GM21367 (cell line): Measurements from ENCODE around the gene AP1M2.
"Not testable (repeated sequence)": the region's sequence is repeated elsewhere in the genome, so short reads cannot be mapped to it uniquely, and the experiment has no call there.

Experiments used
- ATAC-seq: cut with Tn5 transposase; IDR thresholded peaks from one replicate; pipeline ENCODE4 v1.9.1; 2021; ENCODE audit not compliant: unreplicated experiment

The AP1M2 gene

DNA sequence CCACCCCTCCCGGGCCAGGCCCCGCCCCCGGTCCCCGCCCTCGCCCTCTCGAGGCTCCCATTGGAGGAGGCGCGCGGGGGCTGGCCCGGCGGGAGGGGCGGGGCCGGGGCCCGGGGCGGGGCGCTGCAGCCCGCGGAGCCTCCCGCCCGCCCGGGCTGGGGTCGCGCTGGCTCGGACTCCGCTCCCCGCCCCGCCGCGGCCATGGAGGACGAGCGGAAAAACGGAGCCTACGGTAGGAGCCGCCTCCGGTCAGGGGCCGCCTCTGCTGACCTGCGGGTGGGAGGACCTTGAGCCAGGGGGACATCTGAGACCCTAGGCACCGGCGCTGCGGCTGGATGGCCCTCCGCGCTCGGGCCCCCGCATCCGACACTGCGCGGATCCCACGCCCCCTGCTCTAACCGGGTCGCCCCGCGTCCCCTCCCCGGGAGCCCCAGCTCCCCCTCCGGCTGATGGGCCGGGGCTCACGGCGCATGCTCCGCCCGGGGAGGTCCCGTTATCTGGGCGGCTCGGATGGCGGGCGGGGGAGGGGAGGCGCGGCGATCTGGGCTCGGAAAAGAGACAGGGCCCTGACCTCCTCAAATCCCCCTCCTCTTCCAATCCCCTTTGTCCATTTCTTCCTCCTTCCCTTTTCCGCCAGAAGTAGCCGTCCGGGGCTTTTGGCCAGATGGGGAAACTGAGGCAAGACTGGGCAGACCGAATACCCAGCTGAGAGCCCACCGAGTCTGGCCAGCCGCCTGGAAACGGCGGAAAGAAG, 15.4 kb upstream of the AP1M2 start:
- no peak for ATAC-seq

DNA sequence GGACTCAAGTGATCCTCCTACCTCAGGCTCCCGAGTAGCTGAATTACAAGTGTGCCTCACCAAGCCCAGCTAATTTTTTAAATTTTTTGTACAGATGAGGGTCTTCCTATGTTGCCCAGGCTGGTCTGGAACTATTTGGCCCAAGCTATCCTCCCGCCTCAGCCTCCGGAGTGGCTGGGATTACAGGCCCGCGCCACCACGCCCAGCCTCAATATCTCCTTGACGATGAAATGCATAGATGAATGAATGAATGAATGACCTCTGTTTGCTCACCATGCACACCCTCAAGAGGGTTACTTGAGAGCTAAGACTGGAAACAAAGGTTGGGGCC, 14.9 kb upstream of the AP1M2 start:
- ATAC-seq: no peak

GRCh38 chr19:10600149-10600548, 13.0 kb upstream of the AP1M2 start:
- no peak for ATAC-seq

GRCh38 chr19:10593820-10594637, 6.9 kb upstream of the AP1M2 start:
- ATAC-seq: no peak

DNA sequence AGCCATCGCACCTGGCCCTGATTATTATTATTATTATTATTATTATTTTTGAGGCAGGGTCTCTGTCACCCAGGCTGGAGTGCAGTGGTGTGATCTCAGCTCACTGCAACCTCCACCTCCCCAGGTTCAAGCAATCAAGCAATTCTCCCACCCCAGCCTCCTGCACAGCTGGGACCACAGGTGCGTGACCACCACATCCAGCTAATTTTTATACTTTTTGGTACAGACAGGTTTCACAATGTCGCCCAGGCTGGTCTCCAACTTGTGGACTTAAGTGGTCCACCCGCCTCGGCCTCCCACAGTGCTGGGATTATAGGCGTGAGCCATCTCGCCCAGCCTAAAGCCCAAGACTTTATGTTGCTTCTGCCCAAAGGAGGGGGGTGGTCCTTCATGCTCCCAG, 6.0 kb upstream of the AP1M2 start:
- ATAC-seq: no peak

- ATAC-seq: no peak
These were observed 683 bp upstream of the AP1M2 start for GRCh38 chr19:10587839-10588150.

DNA sequence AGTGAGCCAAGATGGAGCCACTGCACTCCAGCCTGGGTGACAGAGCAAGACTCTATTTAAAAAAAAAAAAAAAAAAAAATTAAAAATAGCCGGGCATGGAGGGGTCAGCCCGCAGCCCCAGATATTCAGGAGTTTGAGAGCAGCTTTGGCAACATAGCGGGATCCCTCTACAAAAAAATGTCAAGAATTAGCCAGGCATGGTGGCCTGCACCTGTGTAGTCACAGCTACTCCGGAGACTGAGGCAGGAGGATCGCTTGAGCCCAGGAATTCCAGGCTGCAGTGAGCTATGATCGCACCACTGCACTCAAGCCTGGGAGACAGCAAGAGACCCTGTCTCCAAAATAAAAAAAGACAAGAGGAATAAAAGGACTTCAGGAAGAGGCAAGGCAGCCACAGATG, 716 bp downstream of the AP1M2 start:
- no peak for ATAC-seq

DNA sequence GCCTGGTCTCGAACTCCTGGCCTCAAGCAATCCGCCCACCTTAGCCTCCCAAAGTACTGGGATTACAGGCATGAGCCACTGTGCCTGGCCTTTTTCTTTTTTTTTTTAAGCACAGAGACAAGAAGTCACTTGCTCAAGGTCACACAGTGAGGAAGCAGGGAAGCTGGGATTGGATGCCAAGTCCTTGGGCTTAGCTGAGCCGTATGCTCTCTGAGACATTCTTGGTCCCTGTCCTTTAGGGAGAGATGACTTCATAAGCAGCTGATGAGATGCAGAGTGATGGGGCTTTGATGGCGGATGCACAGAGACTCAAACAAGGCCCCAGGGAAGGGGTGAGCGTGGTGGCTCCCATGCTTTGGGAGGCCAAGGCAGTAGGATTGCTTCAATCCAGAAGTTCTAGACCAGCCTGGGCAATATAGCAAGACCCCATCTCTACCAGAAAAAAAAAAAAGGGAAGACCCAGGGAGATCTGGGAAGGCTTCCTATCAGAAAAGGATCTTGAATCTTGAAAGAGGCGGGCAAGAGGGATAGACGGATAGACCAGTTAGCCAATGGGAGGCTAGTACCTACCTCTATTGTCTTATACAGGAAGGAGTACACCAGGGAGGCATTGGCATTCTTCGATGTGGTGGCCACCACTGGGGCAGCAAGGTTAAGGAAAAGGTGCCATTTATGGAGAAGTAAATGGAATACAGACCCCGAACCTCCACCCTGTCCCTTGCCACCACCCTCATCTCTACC, 3.9 kb downstream of the AP1M2 start:
- ATAC-seq: no peak

GRCh38 chr19:10582091-10582490, 5.0 kb downstream of the AP1M2 start:
- no peak for ATAC-seq

- ATAC-seq: no peak
These were observed 6.0 kb downstream of the AP1M2 start for GRCh38 chr19:10580979-10581631.

- ATAC-seq: no peak
These were observed 9.2 kb downstream of the AP1M2 start for GRCh38 chr19:10577951-10578350.

DNA sequence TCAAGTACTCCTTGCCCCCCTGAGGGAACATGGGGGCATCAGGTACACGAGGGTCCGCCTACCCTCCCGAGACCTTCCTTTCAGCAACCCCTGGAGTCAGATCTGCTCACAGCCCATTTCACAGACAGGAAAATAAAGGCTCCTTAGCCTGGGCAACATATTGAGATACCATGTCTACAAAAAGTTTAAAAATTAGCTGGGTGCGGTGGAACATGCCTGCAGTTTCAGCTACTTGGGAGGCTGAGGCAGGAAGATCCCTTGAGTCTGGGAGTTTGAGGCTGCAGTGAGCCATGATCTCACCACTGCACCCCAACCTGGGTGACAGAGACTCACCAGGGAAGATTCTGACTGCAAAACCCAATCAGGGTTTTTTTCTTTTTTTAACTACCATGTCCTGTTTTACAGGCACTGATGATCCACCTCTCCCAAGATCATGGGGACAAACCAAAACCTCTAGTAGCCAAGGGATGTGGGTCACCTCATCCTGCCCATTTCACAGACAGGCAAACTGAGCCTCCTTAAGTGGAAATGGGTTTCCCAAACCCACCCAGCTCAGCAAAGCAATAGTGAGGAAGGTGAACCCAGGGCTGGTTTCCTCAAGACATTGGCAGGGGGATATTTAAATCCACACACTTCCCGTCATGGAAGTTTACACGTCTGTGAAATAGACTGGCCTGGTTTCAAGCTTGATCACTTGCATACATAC, 11.9 kb downstream of the AP1M2 start:
- ATAC-seq: no peak

DNA sequence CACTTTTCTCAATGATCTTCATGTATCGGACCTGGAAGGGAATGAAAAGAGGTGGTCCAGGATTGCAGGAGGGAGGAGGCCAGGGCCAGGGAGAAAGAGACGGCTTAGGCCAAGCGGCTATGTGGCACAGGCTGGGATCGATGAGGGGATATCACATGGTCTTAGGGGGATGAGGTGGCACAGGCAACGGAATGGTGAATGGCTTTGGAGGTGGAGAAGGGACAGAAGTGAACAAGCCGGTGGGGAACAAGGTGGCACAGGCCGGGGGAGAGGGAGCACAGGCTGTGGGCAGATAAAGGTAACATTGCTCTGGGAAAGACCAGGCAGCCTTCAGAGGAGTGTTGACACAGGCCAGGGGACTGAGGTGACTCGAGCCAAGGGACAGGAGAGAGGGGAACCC, 12.7 kb downstream of the AP1M2 start:
- no peak for ATAC-seq

- ATAC-seq: not testable (repeated sequence)
These were observed 13.3 kb downstream of the AP1M2 start for GRCh38 chr19:10573793-10574192.

GRCh38 chr19:10568826-10569651, 18.1 kb downstream of the AP1M2 start, which contains the start of gene CDKN2D:
CDKN2D (minus strand) TSS chr19:10568979; CDS start chr19:10568653, 326 bp downstream.
- peak; percentile 55 for ATAC-seq

DNA sequence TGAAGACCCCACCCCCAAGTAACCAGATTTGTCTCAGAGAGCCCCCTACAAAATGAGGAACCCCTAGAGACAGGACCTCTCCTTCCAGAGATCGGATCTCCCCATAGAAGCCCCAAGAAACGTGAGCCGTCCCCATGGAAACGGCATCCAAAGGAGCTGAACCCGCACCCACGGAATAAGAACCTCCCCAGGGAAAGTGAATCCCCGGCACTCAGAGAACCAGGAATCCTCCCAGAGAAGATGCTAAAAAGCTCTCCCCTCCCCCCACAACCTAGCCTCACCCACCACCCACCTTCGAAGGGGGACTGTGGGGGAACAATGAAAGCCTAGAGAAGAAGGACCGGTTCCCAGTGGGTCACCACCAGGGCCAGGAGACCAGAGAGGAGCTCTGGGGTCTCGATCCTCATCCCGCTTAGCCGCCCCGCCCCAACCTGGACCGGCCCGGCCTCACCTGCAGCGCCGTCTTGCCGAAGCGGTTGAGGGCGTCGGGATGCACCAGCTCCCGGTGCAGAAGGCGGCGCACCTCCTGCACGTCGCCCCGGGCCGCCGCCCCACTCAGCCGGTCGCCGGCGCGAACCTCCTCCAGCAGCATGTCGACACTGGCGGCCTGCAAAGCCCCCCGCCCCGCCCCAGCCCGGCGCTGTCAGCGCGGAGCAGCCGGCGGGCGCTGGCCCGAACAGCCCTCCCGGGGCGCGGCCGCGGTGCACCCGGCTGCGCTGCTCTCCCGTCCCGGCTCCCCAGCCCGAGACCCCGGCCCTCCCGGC, 18.9 kb downstream of the AP1M2 start:
- no peak for ATAC-seq

- ATAC-seq: no peak
These were observed 19.5 kb downstream of the AP1M2 start for GRCh38 chr19:10567656-10568055.

DNA sequence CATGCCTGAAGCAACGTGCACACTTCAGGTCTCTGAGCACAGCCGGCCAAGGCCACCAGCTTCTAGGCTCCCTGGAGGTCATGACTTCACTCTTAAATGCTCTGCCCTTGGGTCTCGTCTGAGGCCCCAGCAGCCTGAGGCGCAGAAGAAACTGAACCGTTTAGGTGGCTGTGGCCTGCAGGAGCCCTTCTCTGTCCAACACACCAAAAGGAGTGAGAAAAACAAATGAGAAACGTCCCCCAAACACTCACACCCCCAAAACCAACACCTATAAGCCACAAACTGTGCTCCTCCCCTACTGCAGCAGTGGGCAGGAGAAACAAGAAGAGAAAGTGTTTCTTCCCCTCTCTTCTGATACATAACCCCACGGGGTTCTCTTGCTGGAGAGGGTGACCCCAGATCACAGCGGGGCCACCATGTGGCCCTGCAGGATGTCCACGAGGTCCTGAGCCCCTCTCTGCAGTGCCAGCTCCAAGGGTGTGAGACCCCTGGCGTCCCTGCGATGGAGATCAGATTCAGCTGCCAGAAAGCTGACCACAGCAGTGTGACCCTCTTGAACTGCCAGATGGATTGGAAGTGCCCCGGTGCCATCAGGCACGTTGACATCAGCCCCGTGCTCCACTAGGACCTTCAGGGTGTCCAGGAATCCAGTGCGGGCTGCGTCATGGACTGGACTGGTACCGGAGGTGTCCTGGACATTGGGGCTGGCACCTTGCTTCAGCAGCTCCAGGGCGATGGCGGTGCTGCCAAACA, 20.3 kb downstream of the AP1M2 start:
- no peak for ATAC-seq

- ATAC-seq: no peak
These were observed 20.8 kb downstream of the AP1M2 start for GRCh38 chr19:10566408-10566657.
